HT-29 (cell line): ENCODE data around the gene KCNN3. TPM values are rescaled to one million over a fixed set of nuclear protein-coding genes. Genes with fewer than 3 reads are reported as not detected.

Experiments
- DNase-seq: peaks from one replicate; pipeline ENCODE4 v3.0.0-alpha.2; 2015; ENCODE audit warnings: low spot score
- total RNA-seq: library from RNA; depleted of rRNA; stranded (reverse); fragments of >200 nt; shearing (Covaris generic); gene quantifications from 2 replicates; pipeline ENCODE4 v1.2.3, GENCODE V29; 2014

KCNN3 gene
- total RNA-seq, 1 experiment from 2014 or later, result not detected

DNA sequence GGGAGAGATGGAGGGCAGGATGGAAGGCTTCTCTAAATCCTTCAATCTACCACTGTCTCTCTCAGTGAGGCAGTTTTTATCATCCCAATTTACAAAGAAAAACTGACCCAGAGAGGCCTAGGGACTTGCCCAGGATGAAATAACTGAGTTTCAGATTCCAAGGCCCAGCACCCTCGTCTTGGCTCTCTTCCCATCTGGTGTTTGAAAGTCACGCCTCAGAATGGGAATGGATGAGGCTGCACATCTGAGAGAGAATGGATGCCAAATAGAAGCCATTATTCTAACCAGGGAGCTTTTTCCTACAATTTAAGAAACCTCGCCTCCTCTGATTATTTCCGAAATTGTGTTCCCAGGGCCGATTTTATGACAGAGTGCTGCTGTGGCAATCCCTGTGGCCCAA, 10.6 kb upstream of the KCNN3 start:
- DNase-seq, result no peak

DNA sequence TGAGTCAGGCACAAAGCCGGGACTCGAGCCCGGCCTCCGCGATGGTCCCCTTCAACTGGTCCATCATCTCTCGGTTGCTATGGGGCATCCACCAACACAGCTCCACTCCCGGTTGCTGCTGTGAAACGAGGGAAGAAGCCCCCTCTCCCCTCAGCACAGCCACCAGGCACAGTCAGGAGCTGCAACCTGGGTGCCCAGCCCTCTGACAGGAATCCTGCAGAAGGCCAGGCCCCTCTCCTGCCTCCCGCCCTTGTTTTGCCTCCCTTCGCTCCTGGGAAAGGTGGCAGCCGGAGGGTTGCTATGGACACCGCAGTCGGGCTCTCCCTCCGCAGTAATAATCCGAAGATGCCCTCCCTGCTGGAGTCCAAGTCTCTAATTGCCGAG, 8.9 kb upstream of the KCNN3 start:
- DNase-seq, result no peak

DNA sequence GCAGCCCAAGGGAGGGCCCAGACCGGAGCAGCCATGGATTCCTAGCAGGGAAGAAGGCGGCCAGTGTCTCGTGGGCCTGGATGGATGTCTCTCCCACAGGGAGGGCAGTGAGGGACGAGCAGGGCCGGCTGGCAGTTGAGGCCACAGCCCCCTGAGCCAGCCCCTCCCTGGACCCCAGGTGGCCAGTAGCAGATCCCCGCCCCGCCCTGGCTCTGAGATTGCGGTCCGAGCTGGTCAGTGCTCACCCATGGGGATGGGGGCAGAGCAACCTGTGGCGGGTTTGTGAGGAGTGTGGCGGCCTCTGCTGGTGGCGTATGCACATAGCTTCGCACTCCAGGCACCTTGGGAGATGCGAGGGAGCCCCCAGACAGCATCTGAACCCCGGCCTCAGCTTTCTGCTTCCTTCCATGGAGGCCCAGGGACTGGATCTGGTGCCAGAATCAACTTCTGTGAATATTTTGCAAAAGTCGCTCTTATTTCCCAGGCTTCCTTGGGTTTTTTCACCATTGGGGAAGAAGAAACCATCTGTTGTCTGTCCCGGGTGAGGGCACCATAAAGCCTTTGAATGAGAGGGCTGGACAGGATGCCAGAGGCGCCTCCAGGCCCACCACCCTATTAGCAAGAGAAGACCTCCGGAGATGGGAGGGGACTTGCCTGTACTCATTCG, 8.4 kb upstream of the KCNN3 start:
- peak; percentile 77 for DNase-seq

DNA sequence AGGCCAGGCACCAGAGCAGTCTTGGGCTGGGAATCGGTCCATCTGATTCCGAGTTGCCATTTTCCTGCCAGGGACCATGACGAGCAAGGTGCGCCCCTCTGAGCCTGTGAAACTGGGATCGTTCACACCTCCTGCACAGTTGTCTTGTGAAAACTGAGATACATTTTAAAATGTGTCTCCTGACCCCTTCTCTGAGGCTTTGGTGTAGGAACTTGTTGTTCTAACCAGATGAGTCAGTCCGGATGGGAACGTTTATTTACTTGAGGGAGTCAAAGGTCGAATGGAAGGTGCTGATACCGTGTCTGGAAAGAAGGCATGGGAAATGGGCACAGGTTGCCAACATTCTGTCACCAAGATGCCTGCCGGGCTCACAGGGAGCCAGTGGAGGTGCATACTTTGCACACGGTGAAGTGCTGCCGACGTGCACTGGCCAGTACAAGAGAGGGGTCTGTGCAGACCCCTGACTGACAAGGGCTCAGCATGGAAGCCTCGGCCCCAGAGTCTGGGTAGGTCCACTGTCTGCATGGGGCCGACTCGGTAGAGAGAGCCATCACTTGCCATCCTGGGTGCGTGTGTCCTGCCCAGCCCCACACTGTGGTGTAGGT, 7.4 kb upstream of the KCNN3 start:
- peak; percentile 36 for DNase-seq

DNA sequence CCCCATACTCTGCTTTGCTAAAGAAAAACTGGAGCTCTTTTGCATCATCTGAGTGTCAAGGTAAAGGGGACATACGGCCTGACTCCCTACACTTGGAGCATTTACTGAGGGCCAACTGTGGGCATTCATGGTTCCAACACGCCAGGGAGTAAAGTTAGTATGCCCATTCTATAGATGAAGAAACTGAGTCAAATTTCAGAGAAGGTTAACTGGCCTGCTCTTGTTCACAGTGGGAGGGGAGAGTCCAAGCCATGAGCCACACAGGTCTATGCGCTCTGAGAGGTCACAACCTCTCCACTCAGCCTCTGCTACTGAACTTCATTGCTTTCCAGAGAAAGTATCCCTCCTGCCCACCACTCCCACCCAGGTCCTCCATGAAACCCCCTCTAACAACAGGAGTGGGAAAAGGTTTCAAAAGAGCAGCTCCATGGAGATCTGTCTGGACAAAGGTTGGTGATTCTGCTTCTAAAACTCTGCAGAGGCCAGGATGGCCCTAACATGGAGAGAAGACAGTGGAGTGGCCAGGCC, 6.8 kb upstream of the KCNN3 start:
- no peak for DNase-seq

DNA sequence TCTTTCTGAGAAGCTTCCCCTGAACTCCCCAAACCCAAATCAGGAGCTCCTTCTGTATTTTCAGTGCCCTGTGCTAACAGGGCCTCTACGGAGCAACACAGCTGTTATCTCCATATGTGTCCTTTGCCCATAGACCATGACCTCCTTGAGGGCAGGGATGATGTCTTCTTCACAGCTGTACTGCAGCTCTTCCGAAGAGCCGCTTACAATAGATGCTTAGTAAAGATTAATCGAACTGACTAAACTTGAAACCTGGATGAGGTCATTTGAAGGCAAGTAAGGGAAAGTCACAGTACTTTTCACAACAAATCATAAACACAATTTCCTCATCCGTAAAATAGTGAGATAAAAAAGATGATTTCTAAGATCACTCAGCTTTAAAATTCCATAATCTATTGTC, 4.4 kb upstream of the KCNN3 start:
- no peak for DNase-seq

DNA sequence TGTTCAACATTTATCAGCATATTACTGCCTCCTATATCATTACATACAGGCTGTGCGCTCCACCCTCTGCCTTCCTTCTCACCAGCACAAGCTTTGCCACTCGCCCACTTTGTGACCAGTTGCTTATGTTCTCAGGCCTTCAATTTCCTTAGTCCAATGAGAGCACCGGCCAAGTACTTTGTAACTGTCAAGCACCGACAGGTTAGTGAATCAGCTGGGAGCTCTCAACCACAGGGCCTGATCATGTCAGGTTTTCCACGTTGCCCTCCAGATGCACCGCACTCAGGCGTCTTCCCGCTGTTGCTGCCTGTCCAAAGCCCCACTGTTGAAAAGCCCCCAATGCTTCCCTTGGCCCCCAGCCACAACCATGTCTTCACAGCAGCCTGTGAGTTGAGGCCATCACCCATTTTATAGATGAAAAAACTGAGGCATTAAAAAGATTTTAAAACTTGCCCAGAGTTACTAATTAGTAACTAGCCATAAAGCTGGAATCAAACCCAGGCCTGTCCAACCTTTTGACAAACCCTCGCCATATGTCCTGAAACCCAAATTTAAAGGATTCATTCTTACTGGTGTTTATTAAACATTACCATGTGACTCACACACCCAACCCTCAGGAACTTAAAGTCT, 3.4 kb upstream of the KCNN3 start:
- DNase-seq, result no peak

DNA sequence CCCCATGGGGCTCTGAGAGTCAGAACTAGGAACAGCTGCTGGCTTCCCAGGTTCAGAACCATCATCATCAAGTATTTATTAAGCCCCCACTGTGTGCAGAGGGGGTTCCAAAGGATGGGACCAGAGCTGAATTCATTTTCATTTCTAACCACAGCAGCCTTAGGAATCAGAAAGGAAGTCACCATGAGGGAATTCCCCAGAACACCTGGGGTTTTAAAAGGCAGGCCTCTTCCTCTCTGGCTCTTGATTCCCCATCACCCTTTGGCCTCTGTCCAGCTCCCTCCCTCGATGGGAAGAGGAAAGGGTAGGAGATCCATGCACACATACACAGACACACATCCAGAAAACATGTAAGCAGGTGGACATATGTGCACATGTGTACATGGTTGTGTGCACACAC, 1.3 kb upstream of the KCNN3 start:
- no peak for DNase-seq

DNA sequence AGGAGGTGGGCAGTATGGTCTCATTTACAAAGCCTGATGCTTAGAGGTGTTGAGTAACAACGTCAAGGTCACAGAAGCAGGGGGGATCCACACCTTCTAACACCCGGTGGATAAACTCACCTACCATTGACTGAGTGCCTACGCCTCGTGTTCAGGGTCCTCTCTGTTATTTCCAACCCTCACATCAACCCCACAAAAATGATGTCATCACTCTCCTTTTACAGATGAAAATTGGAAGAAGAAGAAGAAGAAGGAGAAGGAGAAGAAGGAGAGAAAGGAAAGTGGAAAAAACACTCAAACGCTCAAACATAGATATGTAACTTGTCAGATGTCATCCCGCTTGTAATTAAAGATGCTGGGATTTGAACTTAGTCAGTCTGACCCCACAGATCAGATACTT, 653 bp upstream of the KCNN3 start:
- no peak for DNase-seq

DNA sequence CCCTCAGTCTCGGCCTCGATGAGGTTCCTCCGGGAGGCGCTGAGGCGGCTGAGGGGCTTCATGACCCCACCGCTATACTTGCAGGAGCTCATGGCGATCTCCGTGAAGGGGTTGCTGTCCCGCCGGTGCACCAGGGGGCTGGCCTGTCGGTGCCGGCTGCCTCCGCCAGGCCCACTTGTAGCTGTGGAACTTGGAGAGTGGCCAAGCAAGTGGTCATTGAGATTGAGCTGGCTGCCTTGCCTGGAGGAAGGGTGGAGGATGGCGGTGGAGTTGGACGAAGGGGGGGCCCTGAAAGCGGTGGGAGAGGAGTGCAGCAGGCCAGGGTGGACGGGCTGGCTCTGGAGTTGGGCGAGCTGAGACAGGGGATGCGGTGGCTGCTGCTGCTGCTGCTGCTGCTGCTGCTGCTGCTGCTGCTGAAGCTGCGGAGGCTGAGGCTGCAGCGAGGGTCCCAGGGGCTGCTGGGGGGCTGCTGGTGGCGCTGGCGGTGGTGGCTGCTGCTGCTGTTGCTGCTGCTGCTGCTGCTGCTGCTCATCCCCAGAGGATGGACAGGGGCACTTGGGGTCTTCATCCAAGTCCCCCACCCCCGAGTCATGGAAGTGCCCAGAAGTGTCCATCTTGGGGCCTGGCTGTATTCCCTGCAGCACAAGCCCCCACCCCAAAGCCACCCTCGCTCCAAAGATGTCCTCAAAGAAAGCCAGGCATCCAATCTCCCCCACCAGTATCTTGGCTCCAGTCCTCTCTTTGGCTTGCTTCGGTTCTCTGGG, 548 bp downstream of the KCNN3 start:
- no peak for DNase-seq

DNA sequence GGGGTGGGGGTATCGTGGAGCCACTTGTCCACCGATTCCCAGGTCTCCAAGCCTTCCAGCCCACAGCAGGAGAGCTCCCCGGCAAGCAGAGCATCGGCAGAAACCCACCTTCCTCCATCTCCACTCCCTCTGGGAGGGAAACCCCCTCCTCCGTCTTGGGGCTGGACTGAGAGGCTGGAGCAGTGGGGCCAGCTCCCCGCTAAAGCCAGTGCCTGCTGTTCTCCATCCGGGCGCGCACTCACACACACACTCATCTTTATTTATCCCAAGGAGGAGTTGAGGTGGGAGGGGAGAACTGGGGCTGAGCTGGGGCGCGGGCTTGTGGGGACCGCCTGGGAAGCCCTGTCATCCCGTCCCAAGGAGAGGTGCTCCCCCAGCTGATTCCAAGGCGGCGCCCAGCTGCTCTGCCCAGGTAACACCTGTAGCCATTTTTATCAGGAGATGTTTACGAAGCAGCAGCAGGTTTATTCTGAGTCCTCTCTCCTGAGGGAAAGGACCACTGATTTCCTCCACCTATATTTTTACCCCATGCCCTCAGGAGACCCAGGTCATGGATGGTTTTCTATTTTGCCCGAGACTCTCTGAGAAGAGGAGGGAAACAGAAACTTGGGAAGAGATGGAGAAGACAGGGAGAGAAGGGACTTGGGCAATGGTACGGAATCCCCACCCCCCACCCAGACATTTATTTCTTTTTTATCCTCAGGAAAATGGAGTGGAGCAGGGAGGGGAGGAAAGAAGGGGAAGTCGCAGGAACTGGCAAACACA, 2.1 kb downstream of the KCNN3 start:
- DNase-seq, result no peak

DNA sequence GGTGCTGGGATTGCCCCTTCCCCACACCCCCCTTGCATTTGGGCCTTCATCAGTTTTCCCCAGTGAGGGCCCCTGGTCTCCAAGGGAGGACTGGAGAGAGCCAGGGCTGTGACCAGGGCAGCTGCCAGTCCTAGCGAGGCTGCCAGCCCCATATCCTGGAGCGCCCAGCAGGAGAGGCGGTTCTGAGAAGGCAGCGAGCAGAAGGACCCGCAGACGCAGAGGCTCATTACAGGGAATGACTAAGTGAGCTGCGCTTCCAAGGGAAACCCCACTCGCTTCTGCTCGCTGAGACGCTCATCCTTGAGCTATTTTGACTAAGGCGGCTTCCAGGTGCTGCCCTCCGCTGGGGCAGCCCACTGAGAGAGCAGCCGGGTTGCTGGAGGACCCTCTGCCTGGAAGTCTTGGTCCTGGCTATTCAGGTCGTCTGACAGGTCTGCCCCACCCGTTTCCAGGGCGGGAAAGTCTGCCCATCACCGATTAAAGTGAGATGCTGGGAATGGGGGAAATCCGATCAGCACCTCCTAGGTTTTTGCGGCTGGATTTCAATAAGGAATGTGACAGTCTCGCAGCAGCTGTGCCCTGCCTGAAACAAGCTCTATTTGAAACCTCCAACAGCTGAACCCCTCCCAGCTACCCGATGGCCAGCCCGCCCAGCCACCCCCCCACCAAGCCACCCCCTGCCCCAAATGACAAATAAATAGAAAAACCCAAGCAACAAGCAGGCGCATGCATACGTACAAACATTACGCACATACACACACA, 2.8 kb downstream of the KCNN3 start:
- DNase-seq, result no peak

DNA sequence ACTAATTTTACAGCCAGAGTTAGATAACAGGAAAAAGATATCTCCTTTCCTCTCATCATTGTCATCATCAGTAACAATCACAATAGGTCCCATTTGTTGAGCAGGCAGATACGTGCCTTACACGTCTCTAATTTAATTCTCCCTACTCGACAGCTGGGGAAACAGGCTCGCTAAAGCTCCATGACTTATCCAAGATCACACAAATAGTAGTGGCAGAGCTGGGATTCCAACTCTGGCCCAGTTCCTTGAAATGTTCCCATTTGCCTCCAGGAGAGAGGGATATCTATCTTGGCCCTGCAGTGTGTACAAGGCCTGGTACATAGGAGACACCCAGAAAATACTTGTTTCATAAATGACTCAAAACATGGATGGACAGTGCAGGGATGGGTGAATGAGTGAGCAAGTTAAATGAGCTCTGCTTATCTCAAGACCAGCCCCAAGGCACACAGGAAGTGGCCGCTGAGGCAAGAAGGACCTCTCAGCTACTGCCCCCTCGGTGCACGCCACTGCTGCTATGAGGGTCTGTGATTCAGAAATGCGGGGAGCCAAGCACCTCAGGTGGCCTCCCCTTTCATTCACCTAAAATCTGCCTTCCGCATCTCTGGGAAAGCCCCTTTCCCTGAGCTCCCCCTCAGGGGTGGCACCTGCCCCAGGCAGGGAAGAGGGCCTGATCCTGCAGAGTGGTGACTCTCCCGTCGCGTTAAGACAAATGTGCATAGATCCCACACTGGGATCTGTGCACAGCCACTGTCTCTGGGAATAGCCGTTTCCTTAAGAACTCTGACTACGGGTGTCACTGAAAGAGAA, 3.6 kb downstream of the KCNN3 start:
- no peak for DNase-seq

DNA sequence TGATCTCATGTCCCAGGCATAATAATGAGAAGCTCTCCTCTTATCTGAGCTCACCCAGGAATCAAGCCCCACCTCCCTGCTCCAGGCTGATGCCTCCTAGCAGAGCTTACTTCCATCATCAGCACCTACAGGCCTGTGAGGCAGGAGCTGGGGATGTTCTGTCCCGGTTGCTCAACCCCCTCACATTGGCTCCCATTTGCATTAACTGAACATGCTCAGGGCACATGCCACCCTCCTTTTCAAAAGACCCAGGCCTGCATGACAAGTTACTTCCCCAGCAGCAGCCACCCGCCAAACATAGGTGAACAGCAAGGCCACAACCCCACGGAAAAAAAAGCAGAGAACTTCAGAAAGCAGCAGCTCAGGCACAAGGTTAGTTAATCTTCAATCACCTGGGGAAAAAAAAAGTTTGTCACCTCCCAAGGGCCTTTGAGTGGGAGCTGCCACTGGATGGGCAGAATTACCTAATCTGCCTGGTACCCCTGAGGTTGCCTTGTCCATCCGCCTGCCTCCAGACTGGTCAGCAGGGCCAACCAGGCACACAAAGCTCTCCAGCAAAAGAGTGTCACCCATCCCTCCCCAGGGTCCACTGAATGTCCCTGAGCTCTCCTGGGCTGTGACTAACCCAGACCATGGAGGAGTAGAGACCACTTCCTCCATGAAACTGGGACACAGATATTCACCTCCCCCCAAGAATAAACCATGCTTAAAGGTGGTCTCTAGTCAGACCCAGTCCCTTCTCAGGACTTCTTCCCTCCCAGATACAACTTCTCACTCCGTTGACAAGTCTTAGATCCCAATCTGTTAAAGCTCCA, 4.4 kb downstream of the KCNN3 start:
- DNase-seq, result no peak

DNA sequence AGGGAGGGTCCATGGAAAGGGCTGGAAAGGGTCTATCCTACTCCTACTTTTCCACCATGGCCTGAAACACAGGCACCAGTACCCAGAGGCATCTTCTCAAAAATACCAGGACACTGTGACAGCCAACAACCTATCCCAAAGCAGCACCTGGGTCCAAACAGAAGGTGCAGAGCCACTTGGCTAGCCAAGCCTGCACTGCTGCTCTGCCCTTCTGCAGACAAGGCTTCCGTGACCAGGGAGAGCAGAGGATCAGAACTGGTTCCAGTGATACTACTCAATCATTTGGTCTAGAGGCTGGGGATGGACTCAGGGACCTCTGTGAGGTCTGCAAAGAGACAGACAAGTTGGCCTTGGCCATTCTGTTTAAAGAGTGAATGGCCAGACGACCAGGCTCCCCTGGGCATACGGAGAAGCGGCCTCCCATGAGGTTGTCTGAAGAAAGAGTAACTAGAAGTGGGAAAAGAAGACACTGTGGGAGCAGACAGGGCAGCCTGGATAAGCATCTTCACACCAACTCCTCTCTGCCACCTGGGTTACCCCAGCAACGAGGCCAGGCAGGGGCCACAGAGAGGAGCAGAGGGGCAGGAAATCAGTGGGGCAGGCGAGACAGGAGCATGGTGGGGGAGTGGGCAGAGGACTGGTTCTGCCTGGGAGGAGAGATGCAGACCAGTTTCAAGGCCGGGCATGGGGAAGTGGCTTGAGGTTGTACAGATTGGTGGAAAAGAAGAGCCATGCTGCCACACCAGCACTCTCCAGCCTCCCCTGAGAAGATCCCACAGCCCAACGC, 5.7 kb downstream of the KCNN3 start:
- DNase-seq, result no peak

DNA sequence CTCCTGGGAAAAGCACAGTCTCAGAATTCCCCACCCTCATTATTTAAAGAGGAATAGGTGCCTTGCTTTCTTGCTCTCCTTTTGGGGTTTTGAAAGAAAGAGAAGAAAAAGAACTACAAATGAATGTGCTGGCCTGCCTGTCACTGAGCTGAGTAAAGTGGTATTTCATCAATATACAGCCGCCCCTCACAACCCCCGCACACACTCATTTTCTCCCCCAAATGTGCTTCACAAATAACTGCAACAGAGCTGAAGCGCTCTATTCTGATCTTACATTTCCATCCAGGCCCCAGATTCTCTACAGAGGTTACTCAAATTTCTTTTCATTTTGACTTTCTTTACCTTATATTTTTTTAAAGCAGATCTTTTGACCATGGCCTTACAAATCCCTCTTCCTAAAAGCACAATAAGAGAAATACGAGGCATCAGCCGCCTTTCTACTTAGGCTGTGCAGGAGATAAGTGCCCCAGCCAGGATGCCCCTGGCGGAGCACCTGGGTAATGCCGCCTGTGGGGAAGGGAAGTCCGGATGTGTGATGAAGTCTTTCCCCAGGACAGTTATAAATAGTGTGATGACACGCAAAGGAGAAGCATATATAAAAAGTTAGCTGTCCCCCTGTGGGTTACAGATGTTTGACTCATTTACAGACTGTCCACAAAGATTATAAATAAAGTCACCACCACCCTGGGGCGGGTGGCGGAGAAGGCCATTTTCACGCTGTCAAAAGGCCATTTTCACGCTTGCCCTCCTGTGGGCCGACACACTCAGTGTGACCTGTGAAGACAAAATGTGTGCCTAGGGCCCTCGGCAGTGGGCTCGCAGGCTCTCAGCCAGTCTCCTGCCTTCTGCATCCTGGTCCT, 6.5 kb downstream of the KCNN3 start:
- DNase-seq, result peak; percentile 66

DNA sequence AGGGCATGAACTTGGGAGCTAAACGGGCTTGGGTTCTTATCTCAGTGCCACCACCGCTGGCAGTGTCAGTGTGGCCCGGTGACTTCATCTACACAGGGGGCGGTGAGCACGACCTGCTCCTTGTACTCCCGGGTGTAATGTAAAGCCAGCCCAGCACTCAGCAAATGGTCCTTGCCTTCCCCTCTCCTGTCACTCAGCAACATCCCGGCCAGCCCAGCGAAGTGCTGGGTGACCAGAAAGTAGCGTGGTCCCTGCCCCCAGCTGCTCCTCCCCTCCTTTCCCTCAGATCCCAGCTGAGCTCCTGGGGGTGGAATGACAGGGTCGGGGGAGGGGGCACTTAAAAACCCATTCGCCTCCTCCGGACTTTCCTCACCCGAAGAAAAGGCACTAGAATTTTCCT, 7.2 kb downstream of the KCNN3 start:
- no peak for DNase-seq
